Hepatocyte (in vitro differentiated cells): Measurements from ENCODE around the gene PLOD2. TPM values are rescaled to one million over a fixed set of nuclear protein-coding genes. Genes with fewer than 3 reads are reported as not detected.

Experiments
- DNase-seq: peaks from one replicate; pipeline ENCODE4 v3.0.0-alpha.2; 2016; ENCODE audit warnings: low spot score
- H2AFZ ChIP-seq: fragments of 200-600 bp; sonication (generic); 2 replicates; pipeline ENCODE4 v1.6.0; 2016; ENCODE audit warnings: antibody characterized with exemption, mild to moderate bottlenecking
- H3K27ac ChIP-seq: fragments of 200-600 bp; sonication (generic); 2 replicates; pipeline ENCODE4 v1.5.1; 2016; ENCODE audit warnings: mild to moderate bottlenecking
- H3K27me3 ChIP-seq: fragments of 200-600 bp; sonication (generic); 2 replicates; pipeline ENCODE4 v1.6.1; 2016
- H3K36me3 ChIP-seq: fragments of 200-600 bp; sonication (generic); replicated peaks from 2 replicates; pipeline ENCODE4 v1.5.1; 2016; ENCODE audit warnings: low read depth; ENCODE audit not compliant: insufficient read depth
- H3K4me1 ChIP-seq: fragments of 200-600 bp; sonication (generic); 2 replicates; pipeline ENCODE4 v1.5.1; 2016; ENCODE audit warnings: mild to moderate bottlenecking, moderate library complexity; ENCODE audit not compliant: insufficient read depth
- H3K4me2 ChIP-seq: fragments of 200-600 bp; sonication (generic); 2 replicates; pipeline ENCODE4 v1.6.0; 2016
- H3K4me3 ChIP-seq: fragments of 200-600 bp; sonication (generic); 2 replicates; pipeline ENCODE4 v1.5.1; 2016; ENCODE audit warnings: mild to moderate bottlenecking
- H3K79me2 ChIP-seq: fragments of 200-600 bp; sonication (generic); 2 replicates; pipeline ENCODE4 v1.6.0; 2017; ENCODE audit warnings: mild to moderate bottlenecking
- H3K9me2 ChIP-seq: fragments of 200-600 bp; sonication (generic); replicated peaks from 2 replicates; pipeline ENCODE4 v1.6.0; 2017; ENCODE audit warnings: mild to moderate bottlenecking; ENCODE audit not compliant: insufficient read depth
- H3K9me3 ChIP-seq: fragments of 200-600 bp; sonication (generic); 2 replicates; pipeline ENCODE4 v1.5.1; 2016; ENCODE audit warnings: low read depth, mild to moderate bottlenecking
- H4K20me1 ChIP-seq: fragments of 200-600 bp; sonication (generic); 2 replicates; pipeline ENCODE4 v1.6.0; 2016; ENCODE audit warnings: mild to moderate bottlenecking; ENCODE audit not compliant: insufficient read depth, poor library complexity, severe bottlenecking
- CTCF ChIP-seq: fragments of 200-600 bp; sonication (generic); IDR thresholded peaks from 2 replicates; pipeline ENCODE4 v1.5.1; 2016; ENCODE audit warnings: antibody characterized with exemption, mild to moderate bottlenecking; ENCODE audit not compliant: poor library complexity
- EZH2 ChIP-seq: fragments of 200-600 bp; sonication (generic); IDR thresholded peaks from 2 replicates; pipeline ENCODE4 v1.6.1; 2016; ENCODE audit warnings: antibody characterized with exemption, mild to moderate bottlenecking, borderline replicate concordance
- EZH2phosphoT487 ChIP-seq: fragments of 200-600 bp; sonication (generic); IDR thresholded peaks from one replicate; pipeline ENCODE4 v1.6.1; 2018; ENCODE audit warnings: antibody characterized with exemption, mild to moderate bottlenecking, low read depth, moderate library complexity; ENCODE audit not compliant: unreplicated experiment, severe bottlenecking
- WGBS: methylation state at CpG from one replicate; pipeline ENCODE4 v1.1.6; 2016; ENCODE audit warnings: low lambda C conversion rate; ENCODE audit errors: missing lambda C conversion rate; 5-methylcytosine and 5-hydroxymethylcytosine counted together
- polyA plus RNA-seq: library from polyadenylated mRNA; unstranded; fragments of >200 nt; fragmentation: Nextera tagmentation; extraction: Ambion mirVana; gene quantifications from 2 replicates; pipeline ENCODE4 v1.2.1, GENCODE V29; 2016
- total RNA-seq: library from RNA; depleted of rRNA; stranded (reverse); fragments of >200 nt; gene quantifications from 2 replicates; pipeline ENCODE4 v1.2.3, GENCODE V29; 2014

PLOD2 gene
- total and polyA plus RNA-seq, 2 experiments from 2014 or later = 97.3 to 148 TPM

- H3K9me3 ChIP-seq = no peaks in the 10 kb centered on the region
- 45% methylated on average over 2 of the region's 2 CpGs for WGBS
- no peaks in the 10 kb centered on the region for H3K4me1 ChIP-seq
- no peaks in the 10 kb centered on the region for H3K36me3 ChIP-seq
- no peak overlapping the region for H3K4me2 ChIP-seq
- H3K9me2 ChIP-seq = no peaks in the 10 kb centered on the region
- TF ChIP-seq CTCF (peak; percentile 82), EZH2phosphoT487 (no peak), EZH2 (no peak)
- no peaks in the 10 kb centered on the region for H4K20me1 ChIP-seq
- no peaks in the 10 kb centered on the region for H3K27me3 ChIP-seq
- no peaks in the 10 kb centered on the region for H3K79me2 ChIP-seq
- no peak overlapping the region for H2AFZ ChIP-seq
- peak; percentile 75 for DNase-seq
- H3K4me3 ChIP-seq = no peak overlapping the region
- H3K27ac ChIP-seq = no peak overlapping the region
Measured at GRCh38 chr3:146065573-146066006, 95.4 kb downstream of the PLOD2 start.

GRCh38 chr3:146058241-146058640 lies 102.7 kb downstream of the PLOD2 start:
- DNase-seq = no peak
- no peak overlapping the region for H3K4me2 ChIP-seq
- TF ChIP-seq CTCF (no peak), EZH2 (no peak), EZH2phosphoT487 (no peak)
- no peaks in the 10 kb centered on the region for H3K9me3 ChIP-seq
- H3K79me2 ChIP-seq = no peaks in the 10 kb centered on the region
- WGBS = 67% methylated on average over 2 of the region's 2 CpGs
- H3K27ac ChIP-seq = peak overlapping the region; percentile 12
- H3K27me3 ChIP-seq = no peaks in the 10 kb centered on the region
- no peaks in the 10 kb centered on the region for H3K36me3 ChIP-seq
- H3K9me2 ChIP-seq = no peaks in the 10 kb centered on the region
- H2AFZ ChIP-seq = no peak overlapping the region
- H3K4me3 ChIP-seq = no peak overlapping the region
- H3K4me1 ChIP-seq = no peaks in the 10 kb centered on the region
- no peaks in the 10 kb centered on the region for H4K20me1 ChIP-seq

GRCh38 chr3:146052791-146053310 lies 108.1 kb downstream of the PLOD2 start:
- Histone ChIP-seq H3K4me2 (no peak overlapping the region), H3K4me1 (peaks cover 10% of the 10 kb centered on the region), H4K20me1 (no peaks in the 10 kb centered on the region), H3K27ac (peak overlapping the region; percentile 29), H3K36me3 (no peaks in the 10 kb centered on the region), H3K27me3 (no peaks in the 10 kb centered on the region), H3K4me3 (no peak overlapping the region), H3K9me2 (no peaks in the 10 kb centered on the region), H2AFZ (no peak overlapping the region), H3K9me3 (no peaks in the 10 kb centered on the region), H3K79me2 (no peaks in the 10 kb centered on the region)
- TF ChIP-seq EZH2phosphoT487 (no peak), EZH2 (no peak), CTCF (no peak)
- peak; percentile 11 for DNase-seq
- WGBS = 91% methylated on average over 6 of the region's 6 CpGs
